Activated CD8-positive, alpha-beta memory T cell treated with anti-CD3 and anti-CD28 coated beads, Interleukin-2, amount 10 ng/mL, durations not matched to agents 7 days and 5 days (primary cell): ENCODE data around the gene VAT1L. TPM values are rescaled to one million over a fixed set of nuclear protein-coding genes. Genes with fewer than 3 reads are reported as not detected.

Experiments
- ATAC-seq: fragments of 150-1000 bp; cut with Tn5 transposase; one replicate; pipeline ENCODE4 v1.10.0; 2021; ENCODE audit warnings: moderate library complexity
- CTCF ChIA-PET: fragments of 350-600 bp; sonication (Branson Sonifier 250); formaldehyde crosslinking; loops from one replicate; lab custom pipeline; 2021; ENCODE audit warnings: antibody characterized with exemption; lab: Charles Lee
- DNase-seq: peaks from one replicate; pipeline ENCODE4 v3.0.0-alpha.2; 2020
- H3K27ac Mint-ChIP-seq: one replicate; pipeline ENCODE4 v1.8.0; 2021; ENCODE audit warnings: mild to moderate bottlenecking, mixed read lengths
- H3K27me3 Mint-ChIP-seq: one replicate; pipeline ENCODE4 v1.8.0; 2021; ENCODE audit warnings: mixed read lengths
- H3K36me3 Mint-ChIP-seq: one replicate; pipeline ENCODE4 v1.8.0; 2021; ENCODE audit warnings: mild to moderate bottlenecking, mixed read lengths
- H3K4me1 Mint-ChIP-seq: one replicate; pipeline ENCODE4 v1.8.0; 2021; ENCODE audit warnings: mixed read lengths
- H3K4me3 Mint-ChIP-seq: one replicate; pipeline ENCODE4 v1.8.0; 2021; ENCODE audit warnings: mild to moderate bottlenecking, moderate library complexity, mixed read lengths
- H3K9me3 Mint-ChIP-seq: one replicate; pipeline ENCODE4 v1.8.0; 2022; ENCODE audit warnings: low read depth, mixed read lengths
- total RNA-seq, 2 experiments: library from RNA; stranded (reverse); gene quantifications; one replicate each; pipeline ENCODE4 v1.2.3, GENCODE V29; 2021

Gene VAT1L
- total RNA-seq, 2 experiments from 2014 or later: not detected

- no peak overlapping the region for H3K4me3 Mint-ChIP-seq
- H3K36me3 Mint-ChIP-seq: no peaks in the 10 kb centered on the region
- H3K27ac Mint-ChIP-seq: no peak overlapping the region
- peaks cover 5% of the 10 kb centered on the region for H3K27me3 Mint-ChIP-seq
- ATAC-seq (peak; percentile 92), DNase-seq (peak; percentile 85)
- no peaks in the 10 kb centered on the region for H3K9me3 Mint-ChIP-seq
- CTCF ChIA-PET: interaction anchor here (0.6 to 2.6 kb wide), 21 partner anchors 8 to 773 kb away, joined by 3 to 12 read pairs (median 3); partner anchors contain the start of gene NUDT7
- H3K4me1 Mint-ChIP-seq: peaks cover 5% of the 10 kb centered on the region
Observed at GRCh38 chr16:78002915-78003538, 214.7 kb downstream of the VAT1L start.

- Mint-ChIP-seq H3K9me3 (no peaks in the 10 kb centered on the region), H3K27ac (no peak overlapping the region), H3K36me3 (no peaks in the 10 kb centered on the region), H3K4me1 (peaks cover 5% of the 10 kb centered on the region), H3K27me3 (peaks cover 5% of the 10 kb centered on the region), H3K4me3 (no peak overlapping the region)
- CTCF ChIA-PET: interaction anchor here (2.6 kb wide), 1 partner anchor 330 kb away, joined by 12 read pairs; no protein-coding TSS in a partner anchor
- no peak for DNase-seq
- ATAC-seq: no peak
Observed at GRCh38 chr16:78004517-78004916, 216.2 kb downstream of the VAT1L start.

- Mint-ChIP-seq H3K4me1 (peaks cover 5% of the 10 kb centered on the region), H3K9me3 (no peaks in the 10 kb centered on the region), H3K27ac (no peak overlapping the region), H3K36me3 (no peaks in the 10 kb centered on the region), H3K4me3 (no peak overlapping the region), H3K27me3 (peaks cover 3% of the 10 kb centered on the region)
- DNase-seq (no peak), ATAC-seq (no peak)
- CTCF ChIA-PET: no interaction called here
Observed at GRCh38 chr16:78005881-78006280, 217.5 kb downstream of the VAT1L start.

GRCh38 chr16:78007121-78007520 lies 218.8 kb downstream of the VAT1L start:
- Mint-ChIP-seq H3K4me3 (no peak overlapping the region), H3K4me1 (peaks cover 5% of the 10 kb centered on the region), H3K36me3 (no peaks in the 10 kb centered on the region), H3K27ac (no peak overlapping the region), H3K9me3 (no peaks in the 10 kb centered on the region), H3K27me3 (peaks cover 3% of the 10 kb centered on the region)
- no peak for ATAC-seq
- CTCF ChIA-PET: no interaction called here
- DNase-seq: no peak

- Mint-ChIP-seq H3K9me3 (no peaks in the 10 kb centered on the region), H3K27ac (no peak within 1 kb of the TSS), H3K4me1 (no peaks in the 10 kb centered on the region), H3K4me3 (no peak within 1 kb of the TSS), H3K36me3 (no peaks in the 10 kb centered on the region), H3K27me3 (peaks cover 18% of the 10 kb centered on the region)
- no peak for ATAC-seq
- CTCF ChIA-PET: no interaction called here
- DNase-seq: no peak
Observed at GRCh38 chr16:78022347-78023060, 234.1 kb downstream of the VAT1L start, which contains the start of gene CLEC3A. Gene CLEC3A (plus strand): TSS chr16:78022548. CDS start chr16:78022627, 79 bp downstream.

GRCh38 chr16:78024159-78024558 lies 235.8 kb downstream of the VAT1L start:
- CTCF ChIA-PET: no interaction called here
- H3K36me3 Mint-ChIP-seq: no peaks in the 10 kb centered on the region
- no peak for DNase-seq
- H3K9me3 Mint-ChIP-seq: no peaks in the 10 kb centered on the region
- ATAC-seq: no peak
- no peaks in the 10 kb centered on the region for H3K4me1 Mint-ChIP-seq
- no peak overlapping the region for H3K4me3 Mint-ChIP-seq
- H3K27ac Mint-ChIP-seq: no peak overlapping the region
- H3K27me3 Mint-ChIP-seq: peaks cover 18% of the 10 kb centered on the region

GRCh38 chr16:78025631-78026030 lies 237.3 kb downstream of the VAT1L start:
- H3K36me3 Mint-ChIP-seq: no peaks in the 10 kb centered on the region
- ATAC-seq: no peak
- H3K4me1 Mint-ChIP-seq: no peaks in the 10 kb centered on the region
- peaks cover 18% of the 10 kb centered on the region for H3K27me3 Mint-ChIP-seq
- CTCF ChIA-PET: interaction anchor here (1.4 kb wide), 1 partner anchor 23 kb away, joined by 6 read pairs; no protein-coding TSS in a partner anchor
- DNase-seq: no peak
- H3K9me3 Mint-ChIP-seq: no peaks in the 10 kb centered on the region
- no peak overlapping the region for H3K27ac Mint-ChIP-seq
- no peak overlapping the region for H3K4me3 Mint-ChIP-seq

GRCh38 chr16:78028018-78028417 lies 239.7 kb downstream of the VAT1L start:
- H3K9me3 Mint-ChIP-seq: no peaks in the 10 kb centered on the region
- DNase-seq (no peak), ATAC-seq (no peak)
- H3K4me3 Mint-ChIP-seq: no peak overlapping the region
- H3K27ac Mint-ChIP-seq: no peak overlapping the region
- no peaks in the 10 kb centered on the region for H3K36me3 Mint-ChIP-seq
- CTCF ChIA-PET: no interaction called here
- H3K4me1 Mint-ChIP-seq: no peaks in the 10 kb centered on the region
- H3K27me3 Mint-ChIP-seq: peaks cover 20% of the 10 kb centered on the region

Other genes with a start within 250 kb of the VAT1L start
- 1 to 10 TPM; 2.7 to 3.9 TPM for gene NUDT7, start 66.0 kb upstream of the VAT1L start, total RNA-seq
- not detected for gene CLEC3A, start 234.0 kb downstream of the VAT1L start, total RNA-seq